HG02938 (cell line): ENCODE results near the gene SNPH.
"Not testable (repeated sequence)": the region's sequence is repeated elsewhere in the genome, so short reads cannot be mapped to it uniquely, and the experiment has no call there.

Experiments
- ATAC-seq: cut with Tn5 transposase; IDR thresholded peaks from one replicate; pipeline ENCODE4 v1.9.1; 2021; ENCODE audit warnings: mild to moderate bottlenecking, moderate library complexity; ENCODE audit not compliant: unreplicated experiment

SNPH gene

DNA sequence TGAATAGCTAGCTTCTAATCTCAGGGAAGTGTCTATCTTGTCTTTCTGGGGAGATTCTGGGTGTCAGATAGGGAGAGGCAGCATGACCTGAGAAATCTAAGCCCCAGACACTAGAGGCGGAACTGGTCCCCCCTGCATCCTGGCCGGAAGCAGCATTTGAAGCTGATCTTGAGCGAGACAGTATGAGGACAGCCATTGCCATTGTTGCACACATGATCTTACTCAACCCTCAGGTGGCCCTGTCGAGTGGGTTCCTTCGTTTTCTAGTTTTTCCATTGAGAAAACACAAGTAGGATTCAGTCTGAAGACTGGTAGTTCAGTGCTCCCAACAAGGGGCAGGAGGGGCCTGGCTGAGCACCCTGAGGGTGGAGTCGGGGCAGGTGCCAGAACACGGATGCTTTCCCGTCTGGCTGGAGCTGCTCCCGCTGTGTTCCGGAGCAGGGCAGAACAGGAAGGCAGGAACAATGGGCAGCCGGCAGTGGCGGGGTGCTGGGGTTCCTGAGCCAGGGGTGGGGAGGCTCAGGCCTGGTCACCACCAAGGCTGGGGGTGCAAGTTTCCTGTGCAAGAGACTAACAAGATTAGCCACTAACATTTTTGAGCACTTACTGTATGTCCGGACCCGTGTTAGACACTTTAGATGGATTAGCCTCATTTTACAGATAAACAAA lies 70.7 kb downstream of the SNPH start:
- no peak for ATAC-seq

DNA sequence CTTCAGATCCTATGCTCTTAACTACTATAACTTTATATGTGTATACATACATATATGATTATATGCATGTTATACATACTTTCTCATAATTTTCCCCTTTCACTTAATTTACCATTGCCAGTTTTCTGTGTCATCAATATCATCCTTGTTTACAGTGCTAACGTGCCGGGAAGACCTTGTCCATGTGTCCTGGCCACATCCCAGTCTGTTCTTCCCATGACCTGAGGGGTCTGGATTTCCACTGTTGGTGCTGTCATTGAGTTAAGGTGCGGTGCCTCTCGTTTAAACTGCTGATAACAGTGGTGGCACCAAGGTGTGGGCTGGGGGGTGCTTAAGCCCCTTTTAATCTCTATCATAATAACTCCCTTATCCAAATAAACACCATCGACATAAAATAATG lies 71.3 kb downstream of the SNPH start:
- ATAC-seq, result no peak

DNA sequence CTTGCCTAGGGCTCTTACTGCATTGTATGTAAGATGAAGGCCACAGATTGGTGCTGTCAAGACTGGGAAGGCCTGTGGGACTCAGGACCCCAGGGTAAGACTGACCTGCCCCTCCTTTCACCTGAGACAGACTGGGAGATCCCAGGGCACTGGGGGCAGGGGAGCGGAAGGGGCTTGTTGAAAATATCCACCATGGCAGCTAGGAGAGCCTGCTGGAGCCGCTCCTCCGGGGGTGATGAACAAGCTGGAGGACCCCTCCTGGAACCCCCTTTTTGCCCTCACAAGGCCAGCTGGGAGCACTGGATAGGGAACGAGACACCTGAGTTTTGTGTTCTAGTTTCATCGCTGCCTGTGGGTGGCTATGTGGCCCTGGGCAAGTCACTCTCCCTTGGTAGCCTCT lies 72.0 kb downstream of the SNPH start:
- ATAC-seq, result no peak

DNA sequence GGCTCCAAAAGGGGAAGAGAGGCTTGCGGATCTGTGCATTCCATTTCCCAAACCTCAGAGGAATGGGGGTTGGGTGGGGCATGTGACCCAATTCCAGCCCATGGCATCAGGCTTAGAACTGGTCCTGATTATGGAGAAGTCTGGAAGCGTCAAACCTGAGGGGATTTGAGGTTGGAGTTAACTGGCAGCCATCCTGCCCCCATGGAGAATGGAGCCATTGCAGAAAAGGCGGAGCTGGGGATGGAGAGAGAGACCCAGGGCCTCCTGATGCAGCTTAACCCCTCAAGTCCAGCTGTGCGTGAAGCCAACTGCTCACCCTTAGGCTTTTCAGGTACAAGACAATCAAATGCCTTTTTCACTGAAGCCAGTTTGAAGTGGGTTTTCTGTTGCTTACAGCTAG lies 72.7 kb downstream of the SNPH start:
- ATAC-seq, result no peak

DNA sequence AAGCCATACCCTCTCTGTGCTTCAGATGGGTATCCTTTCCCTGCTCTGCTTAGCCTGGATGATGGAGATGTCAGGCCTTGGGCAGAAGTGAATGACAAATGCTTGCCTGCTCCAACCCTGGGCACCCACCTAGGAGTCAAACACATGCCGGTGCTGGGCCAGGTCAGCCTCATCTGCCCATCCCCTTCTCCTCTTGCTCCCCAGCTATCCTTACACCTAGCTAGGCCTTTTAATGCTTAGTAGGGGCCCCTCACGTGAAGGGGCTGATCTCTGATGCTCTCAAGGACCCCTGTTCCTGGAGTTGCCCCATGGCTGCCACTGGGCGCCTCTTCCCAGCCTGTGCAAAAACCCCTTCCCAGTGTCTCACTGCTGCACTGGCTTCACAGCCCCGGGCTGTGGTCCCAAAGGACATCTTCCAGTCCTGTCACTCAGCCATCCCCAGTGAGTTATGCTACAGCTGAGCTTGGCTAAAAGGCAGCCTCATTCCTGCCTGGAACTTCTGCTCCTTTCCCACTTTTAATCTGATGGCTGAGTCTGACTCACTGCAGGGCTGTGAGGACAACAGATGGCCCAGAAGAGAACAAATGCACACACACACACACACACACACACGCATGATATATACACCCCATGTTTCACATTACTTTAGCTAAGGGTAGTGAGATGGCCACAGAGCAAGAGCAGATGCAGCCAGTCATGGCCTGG lies 75.6 kb downstream of the SNPH start:
- ATAC-seq, result no peak

DNA sequence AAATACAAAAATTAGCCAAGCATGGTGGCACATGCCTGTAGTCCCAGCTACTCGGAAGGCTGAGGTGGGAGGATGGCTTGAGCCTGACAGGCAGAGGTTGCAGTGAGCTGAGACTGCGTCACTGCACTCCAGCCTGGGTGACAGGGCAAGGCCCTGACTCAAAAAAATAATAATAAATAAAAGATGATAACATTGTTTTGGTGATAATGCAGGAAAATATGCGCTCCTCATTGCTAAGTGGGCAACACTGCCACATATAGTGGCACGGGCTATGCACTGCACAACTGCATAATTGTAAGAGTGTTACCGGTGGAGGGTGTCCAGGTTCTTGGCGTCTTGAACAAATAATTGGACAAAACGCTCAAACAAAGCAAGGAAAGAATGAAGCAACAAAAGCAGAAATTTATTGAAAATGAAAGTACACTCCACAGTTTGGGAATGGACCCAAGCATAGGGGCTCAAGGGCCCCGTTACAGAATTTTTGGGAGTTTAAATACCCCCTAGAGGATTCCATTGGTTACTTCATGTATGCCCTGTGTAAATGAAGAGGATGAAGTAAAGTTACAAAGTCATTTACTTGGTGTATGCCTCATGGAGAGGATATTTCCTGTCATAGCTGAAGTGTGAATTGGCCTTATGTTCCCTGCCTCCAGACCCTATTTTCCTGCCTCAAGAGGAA lies 77.5 kb downstream of the SNPH start:
- ATAC-seq, result not testable (repeated sequence)

DNA sequence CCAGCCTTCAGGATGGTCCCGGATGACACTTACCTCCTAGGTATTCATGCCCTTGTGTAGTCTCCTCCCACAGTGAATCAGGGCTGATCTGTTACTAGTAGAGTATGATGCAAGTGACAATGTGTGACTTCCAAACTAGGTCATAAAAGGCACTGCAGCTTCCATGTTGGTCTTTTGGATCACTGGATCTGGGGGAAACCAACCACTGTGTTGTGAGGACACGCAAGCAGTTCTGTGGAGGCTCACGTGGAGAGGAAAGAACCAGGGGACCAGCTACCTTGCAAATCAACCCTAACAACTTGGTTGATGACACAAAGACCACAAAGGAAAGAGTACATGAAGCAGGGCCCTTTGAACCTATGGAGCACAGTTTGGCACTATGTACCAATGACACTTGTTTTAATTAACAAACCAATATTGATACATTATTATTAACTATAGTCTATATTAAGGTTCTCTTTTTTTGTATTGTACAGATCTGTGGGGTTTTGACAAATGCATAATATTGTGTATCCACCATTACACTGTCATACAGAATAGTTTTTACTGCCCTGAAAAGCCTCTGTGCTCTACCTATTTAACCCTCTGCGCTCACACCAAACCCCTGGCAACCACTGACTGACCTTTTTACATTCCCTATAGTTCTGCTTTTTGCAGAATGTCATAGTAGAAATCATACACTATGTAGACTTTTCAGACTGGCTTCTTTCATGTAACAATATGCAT lies 79.1 kb downstream of the SNPH start:
- no peak for ATAC-seq

DNA sequence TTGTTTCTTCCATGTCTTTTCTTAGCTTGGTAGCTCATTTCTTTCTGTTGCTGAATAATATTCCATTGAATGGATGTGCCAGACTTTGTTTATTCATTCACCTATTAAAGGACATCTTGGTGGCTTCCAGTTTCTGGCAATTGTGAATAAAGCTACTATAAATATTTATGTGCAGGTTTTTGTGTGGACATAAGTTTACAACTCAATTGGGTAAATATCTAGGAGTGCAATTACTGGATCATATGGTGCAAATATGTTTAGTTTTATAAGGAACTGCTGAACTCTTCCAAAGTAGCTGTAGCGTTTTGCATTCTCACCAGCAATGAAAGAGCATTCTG lies 79.6 kb downstream of the SNPH start:
- no peak for ATAC-seq

DNA sequence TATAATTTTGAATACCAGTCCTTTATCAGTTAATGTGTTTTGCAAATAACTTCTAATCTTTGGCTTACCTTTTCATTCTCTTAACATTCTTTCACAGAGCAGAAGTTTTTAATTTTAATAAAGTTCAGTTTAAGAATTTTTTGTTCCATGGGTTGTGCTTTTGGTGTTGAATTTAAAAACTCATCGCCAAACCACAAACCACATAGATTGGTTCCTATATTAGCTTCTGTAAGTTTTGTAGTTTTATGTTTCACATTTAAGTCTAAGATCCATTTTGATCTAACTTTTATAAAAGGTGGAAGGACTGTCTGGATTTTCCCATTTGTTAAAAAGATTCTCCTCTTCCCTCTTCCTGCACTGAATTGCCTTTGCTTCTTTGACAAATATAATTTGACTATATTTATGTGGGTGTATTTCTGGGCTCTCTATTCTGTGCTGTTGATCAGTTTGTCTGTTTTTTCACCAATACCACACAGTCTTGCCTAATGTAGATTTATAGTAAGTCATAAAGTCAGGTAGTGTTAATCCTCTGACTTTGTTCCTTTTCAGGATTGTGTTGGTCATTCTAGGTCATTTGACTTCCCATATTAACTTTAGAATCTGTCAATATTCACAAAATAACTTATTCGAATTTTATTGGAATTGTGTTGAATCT lies 80.3 kb downstream of the SNPH start:
- ATAC-seq, result no peak

DNA sequence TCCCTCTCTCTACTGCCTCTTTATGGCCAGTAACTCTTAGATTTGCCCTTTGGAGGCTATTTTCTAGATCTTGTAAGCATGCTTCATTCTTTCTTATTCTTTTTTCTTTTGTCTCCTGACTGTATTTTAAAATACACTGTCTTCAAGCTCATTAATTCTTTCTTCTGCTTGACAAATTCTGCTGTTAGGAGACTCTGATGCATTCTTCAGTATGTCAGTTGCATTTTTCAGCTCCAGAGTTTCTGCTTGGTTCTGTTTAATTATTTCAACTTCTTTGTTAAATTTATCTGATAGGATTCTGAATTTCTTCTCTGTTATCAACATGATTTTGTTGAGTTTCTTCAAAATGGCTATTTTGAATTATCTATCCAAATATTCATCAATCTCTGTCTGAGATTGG lies 87.9 kb downstream of the SNPH start:
- no peak for ATAC-seq

DNA sequence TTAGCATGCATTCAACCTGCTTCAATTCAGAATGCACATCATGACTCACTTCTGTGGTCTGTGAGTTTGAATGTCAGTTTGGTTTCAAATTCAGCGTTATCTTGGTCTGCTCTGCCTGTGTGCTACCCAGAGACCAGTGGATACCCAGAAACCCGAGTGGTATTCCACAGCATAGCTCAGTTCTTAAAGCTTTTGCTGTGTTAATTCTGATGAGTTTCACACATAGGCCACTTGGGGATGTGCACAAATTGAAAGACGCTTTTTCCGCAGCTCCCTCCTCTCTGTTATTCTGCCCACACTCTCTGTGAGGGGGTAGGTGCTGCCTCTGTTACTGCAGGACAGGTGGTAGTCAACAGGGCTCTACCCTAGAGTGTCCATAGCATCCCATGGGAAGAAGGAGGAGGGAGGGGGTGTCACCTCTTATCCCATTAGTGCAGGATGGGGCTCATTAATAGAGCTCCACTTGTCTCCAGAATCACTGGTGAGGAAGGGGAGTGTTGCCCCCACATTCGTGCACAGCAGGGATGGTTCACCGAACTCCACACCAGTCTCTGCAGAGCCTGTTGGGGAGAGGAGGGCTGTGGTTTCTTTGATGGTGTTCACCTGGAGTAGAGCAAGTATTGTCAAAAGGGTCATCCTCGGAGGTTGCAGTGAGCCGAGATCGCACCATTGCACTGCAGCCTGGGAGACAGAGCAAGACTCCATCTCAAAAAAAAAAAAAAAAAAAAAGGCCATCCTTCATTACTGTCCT lies 92.0 kb downstream of the SNPH start:
- ATAC-seq, result no peak
